Measurements from ENCODE around the gene PAK4.

PAK4 gene

GRCh38 chr19:39181500-39182173 is 56.1 kb downstream of the PAK4 start:
- no peak for DNase-seq

GRCh38 chr19:39182174-39182505 is 56.6 kb downstream of the PAK4 start:
- no peak for DNase-seq

- no peak for DNase-seq
These were observed 57.5 kb downstream of the PAK4 start for GRCh38 chr19:39183104-39183503.

GRCh38 chr19:39186391-39186790 is 60.8 kb downstream of the PAK4 start:
- no peak for DNase-seq

- DNase-seq = no peak
These were observed 62.0 kb downstream of the PAK4 start for GRCh38 chr19:39187552-39187943.

- DNase-seq = no peak
These were observed 63.4 kb downstream of the PAK4 start for GRCh38 chr19:39188960-39189359.

- no peak for DNase-seq
These were observed 65.2 kb downstream of the PAK4 start for GRCh38 chr19:39190768-39191167.

- no peak for DNase-seq
These were observed 67.3 kb downstream of the PAK4 start for GRCh38 chr19:39192846-39193245.

GRCh38 chr19:39193803-39194202 is 68.2 kb downstream of the PAK4 start:
- no peak for DNase-seq

GRCh38 chr19:39194832-39195542 is 69.4 kb downstream of the PAK4 start:
- DNase-seq = no peak

GRCh38 chr19:39195755-39196154 is 70.2 kb downstream of the PAK4 start:
- DNase-seq = peak; percentile 35

GRCh38 chr19:39196320-39196719 is 70.7 kb downstream of the PAK4 start:
- no peak for DNase-seq

GRCh38 chr19:39196860-39197562 is 71.4 kb downstream of the PAK4 start, which contains the start of gene NCCRP1:
NCCRP1 (plus strand) TSS chr19:39196964; CDS start chr19:39196983, 19 bp downstream.
- peak; percentile 6 for DNase-seq

- DNase-seq = peak; percentile 4
These were observed 72.2 kb downstream of the PAK4 start for GRCh38 chr19:39197808-39198207.

- no peak for DNase-seq
These were observed 73.4 kb downstream of the PAK4 start for GRCh38 chr19:39199025-39199424.

- no peak for DNase-seq
These were observed 74.6 kb downstream of the PAK4 start for GRCh38 chr19:39200066-39200802.

- no peak for DNase-seq
These were observed 75.2 kb downstream of the PAK4 start for GRCh38 chr19:39200803-39201115.

- DNase-seq = no peak
These were observed 77.4 kb downstream of the PAK4 start for GRCh38 chr19:39202998-39203355.

- no peak for DNase-seq
These were observed 78.1 kb downstream of the PAK4 start, which contains the start of gene SYCN for GRCh38 chr19:39203372-39204341. SYCN (minus strand) TSS chr19:39204263; CDS start chr19:39204254, 9 bp downstream.

GRCh38 chr19:39205449-39205764 is 79.8 kb downstream of the PAK4 start:
- no peak for DNase-seq

- DNase-seq = no peak
These were observed 80.5 kb downstream of the PAK4 start for GRCh38 chr19:39206122-39206521.

GRCh38 chr19:39207293-39207836 is 81.8 kb downstream of the PAK4 start:
- no peak for DNase-seq

Data from CD4-positive, alpha-beta T cell treated with Interleukin-6 for 4 hours (primary cell).